NCI-H524 treated with DMSO at 0.1 percent for 48 hours (cell line): Measurements from ENCODE around the gene MTARC2.
"Not testable (repeated sequence)": the region's sequence is repeated elsewhere in the genome, so short reads cannot be mapped to it uniquely, and the experiment has no call there.

Source experiments
- DNase-seq: peaks from one replicate; lab custom pipeline; 2025; lab: John Stamatoyannopoulos, UW

The MTARC2 gene

GRCh38 chr1:220732621-220733020 lies 15.5 kb upstream of the MTARC2 start:
- no peak for DNase-seq

GRCh38 chr1:220733086-220733601 lies 15.0 kb upstream of the MTARC2 start:
- peak; percentile 18 for DNase-seq

GRCh38 chr1:220734571-220735326 lies 13.4 kb upstream of the MTARC2 start:
- no peak for DNase-seq

GRCh38 chr1:220736283-220736682 lies 11.8 kb upstream of the MTARC2 start:
- not testable (repeated sequence) for DNase-seq

- DNase-seq: no peak
These were observed 6.8 kb upstream of the MTARC2 start for GRCh38 chr1:220741349-220741748.

GRCh38 chr1:220741825-220742224 lies 6.3 kb upstream of the MTARC2 start:
- DNase-seq: no peak

GRCh38 chr1:220742520-220742919 lies 5.6 kb upstream of the MTARC2 start:
- no peak for DNase-seq

- no peak for DNase-seq
These were observed 1.3 kb upstream of the MTARC2 start for GRCh38 chr1:220746851-220747250.

GRCh38 chr1:220747437-220748088 lies 559 bp upstream of the MTARC2 start:
- DNase-seq: peak; percentile 42

- no peak for DNase-seq
These were observed 814 bp downstream of the MTARC2 start for GRCh38 chr1:220748936-220749335.

GRCh38 chr1:220750131-220750515 lies 2.0 kb downstream of the MTARC2 start:
- no peak for DNase-seq

- peak; percentile 5 for DNase-seq
These were observed 3.0 kb downstream of the MTARC2 start for GRCh38 chr1:220751111-220751510.

- no peak for DNase-seq
These were observed 6.2 kb downstream of the MTARC2 start for GRCh38 chr1:220754212-220754917.

- DNase-seq: no peak
These were observed 6.8 kb downstream of the MTARC2 start for GRCh38 chr1:220754918-220755295.

GRCh38 chr1:220755309-220755708 lies 7.2 kb downstream of the MTARC2 start:
- no peak for DNase-seq

- no peak for DNase-seq
These were observed 9.3 kb downstream of the MTARC2 start for GRCh38 chr1:220757441-220757840.

GRCh38 chr1:220759147-220759546 lies 11.0 kb downstream of the MTARC2 start:
- no peak for DNase-seq

- no peak for DNase-seq
These were observed 13.7 kb downstream of the MTARC2 start for GRCh38 chr1:220761688-220762427.

GRCh38 chr1:220764757-220765156 lies 16.6 kb downstream of the MTARC2 start:
- no peak for DNase-seq

GRCh38 chr1:220767312-220768125 lies 19.4 kb downstream of the MTARC2 start:
- no peak for DNase-seq

- DNase-seq: no peak
These were observed 20.0 kb downstream of the MTARC2 start for GRCh38 chr1:220768126-220768601.
